HepG2 (cell line): ENCODE measurements around the gene TRIO. TPM values are rescaled to one million over a fixed set of nuclear protein-coding genes. Genes with fewer than 3 reads are reported as not detected.

Experiments
- ADNP ChIP-seq: sonication (generic); formaldehyde crosslinking; IDR thresholded peaks from 2 replicates; pipeline ENCODE4 v1.4.0; 2020; ENCODE audit warnings: missing genetic modification reagents
- ESRRA ChIP-seq: sonication (generic); formaldehyde crosslinking; IDR thresholded peaks from 2 replicates; pipeline ENCODE4 v1.5.1; 2020; ENCODE audit warnings: mild to moderate bottlenecking, low read depth, missing genetic modification reagents
- HOXD1 ChIP-seq: sonication (generic); formaldehyde crosslinking; IDR thresholded peaks from 2 replicates; pipeline ENCODE4 v1.5.0; 2020; ENCODE audit warnings: missing genetic modification reagents
- MAF1 ChIP-seq: sonication (generic); formaldehyde crosslinking; IDR thresholded peaks from 2 replicates; pipeline ENCODE4 v1.5.0; 2020; ENCODE audit warnings: missing genetic modification reagents, borderline replicate concordance
- MAFG ChIP-seq: sonication (generic); formaldehyde crosslinking; IDR thresholded peaks from 2 replicates; pipeline ENCODE4 v1.5.1; 2020; ENCODE audit warnings: mild to moderate bottlenecking, missing genetic modification reagents
- MATR3 ChIP-seq: sonication (generic); formaldehyde crosslinking; IDR thresholded peaks from 2 replicates; pipeline ENCODE4 v1.4.0; 2020; ENCODE audit warnings: missing genetic modification reagents
- RAD21 ChIP-seq: fragments of 450-650 bp; formaldehyde crosslinking; IDR thresholded peaks from 2 replicates; pipeline ENCODE4 v1.5.0; 2020; ENCODE audit warnings: mild to moderate bottlenecking
- RARG ChIP-seq: sonication (generic); formaldehyde crosslinking; IDR thresholded peaks from 2 replicates; pipeline ENCODE4 v1.4.0; 2020; ENCODE audit warnings: low read depth, mild to moderate bottlenecking, missing genetic modification reagents
- THAP11 ChIP-seq: IDR thresholded peaks from 2 replicates; pipeline ENCODE4 v1.6.1; 2016; ENCODE audit warnings: missing biosample characterization, missing genetic modification reagents
- ZBTB7A ChIP-seq: sonication (generic); formaldehyde crosslinking; IDR thresholded peaks from 2 replicates; pipeline ENCODE4 v1.8.0; 2022; ENCODE audit warnings: mild to moderate bottlenecking, missing genetic modification reagents
- ZC3H13 ChIP-seq: sonication (generic); formaldehyde crosslinking; IDR thresholded peaks from 2 replicates; pipeline ENCODE4 v1.8.1; 2023; ENCODE audit warnings: mild to moderate bottlenecking, missing genetic modification reagents, moderate library complexity
- ZFP90 ChIP-seq: sonication (generic); formaldehyde crosslinking; IDR thresholded peaks from 2 replicates; pipeline ENCODE4 v1.8.0; 2022; ENCODE audit warnings: missing genetic modification reagents, mild to moderate bottlenecking, inconsistent platforms, borderline replicate concordance
- ZNF550 ChIP-seq: sonication (generic); formaldehyde crosslinking; IDR thresholded peaks from 2 replicates; pipeline ENCODE4 v1.4.0; 2020; ENCODE audit warnings: mild to moderate bottlenecking, missing genetic modification reagents, borderline replicate concordance
- ZNF772 ChIP-seq: sonication (generic); formaldehyde crosslinking; IDR thresholded peaks from 2 replicates; pipeline ENCODE4 v1.5.0; 2020; ENCODE audit warnings: mild to moderate bottlenecking, missing genetic modification reagents
- ZSCAN9 ChIP-seq: IDR thresholded peaks from 2 replicates; pipeline ENCODE4 v1.6.1; 2016; ENCODE audit warnings: borderline replicate concordance
- ZZZ3 ChIP-seq: sonication (generic); formaldehyde crosslinking; IDR thresholded peaks from 2 replicates; pipeline ENCODE4 v1.4.0; 2020; ENCODE audit warnings: missing genetic modification reagents, mild to moderate bottlenecking, borderline replicate concordance
- polyA plus RNA-seq, 8 experiments: library from polyadenylated mRNA; depleted of rRNA in 3 of 8; stranded (reverse) in 7 of 8; unstranded in 1 of 8; fragments of >200 nt; fragmentation: Illumina TruSeq in 4 of 8; extraction: Trizol in 4 of 8; gene quantifications; 2 replicates each; pipeline versions ENCODE4 v1.2.1 to v1.2.3, GENCODE V29; 2011 to 2016; ENCODE audit warnings: low read depth in 4 of 8, missing spikeins in 1 of 8, mixed read lengths in 1 of 8; ENCODE audit not compliant: insufficient read depth in 1 of 8
- total RNA-seq, 5 experiments: library from RNA; depleted of rRNA; stranded (reverse); fragments of >200 nt; fragmentation: Illumina TruSeq; extraction: Trizol; gene quantifications; 2 replicates each; pipeline ENCODE4 v1.2.3, GENCODE V29; 2016; ENCODE audit warnings: low read depth in 1 of 5
- TF ChIP-seq, protein P1 (sequence below): sonication (generic); formaldehyde crosslinking; IDR thresholded peaks from 2 replicates; pipeline ENCODE4 v1.4.0; 2020; ENCODE audit warnings: missing genetic modification reagents, borderline replicate concordance
- TF ChIP-seq, protein P2 (sequence below), 2 experiments: sonication (generic) in 1 of 2; formaldehyde crosslinking in 1 of 2; IDR thresholded peaks; 2 replicates each; pipeline versions ENCODE4 v1.6.1 to v1.9.0; 2014 to 2022; ENCODE audit warnings: antibody characterized with exemption in 1 of 2, borderline replicate concordance in 1 of 2, inconsistent platforms in 1 of 2, low read depth in 1 of 2, missing genetic modification reagents in 1 of 2
- TF ChIP-seq, protein P3 (sequence below): sonication (generic); formaldehyde crosslinking; IDR thresholded peaks from 2 replicates; pipeline ENCODE4 v1.4.0; 2020; ENCODE audit warnings: mild to moderate bottlenecking, missing genetic modification reagents

The TRIO gene
- total and polyA plus RNA-seq, 2 of the 13 experiments (the other 11 are each of a cell fraction or from before 2014, with no cell fraction given) = 45.2 to 45.9 TPM

DNA sequence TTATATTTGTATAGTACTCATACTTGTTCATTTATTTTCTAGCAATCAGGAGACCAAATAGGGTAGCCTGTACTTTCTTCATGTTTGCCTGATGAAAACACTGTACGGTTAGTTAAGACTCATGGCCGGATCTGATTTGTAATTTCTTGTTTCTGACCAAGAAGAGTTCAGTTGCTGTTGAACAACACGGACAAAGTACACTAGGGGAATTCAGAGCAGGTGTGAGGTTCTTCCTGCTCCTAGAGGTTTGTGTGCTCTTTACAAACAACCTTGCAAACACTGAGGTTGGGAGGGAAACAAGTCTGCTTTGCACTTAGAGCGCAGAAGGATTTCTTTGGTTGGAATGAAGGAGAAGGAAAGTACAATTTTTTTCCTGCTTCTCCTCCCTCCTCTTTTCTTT lies 69.7 kb downstream of the TRIO start (continued):
- TF ChIP-seq ZC3H13 (CRISPR knock-in tag) (no peak), ZNF550 (CRISPR knock-in tag) (no peak), ESRRA (no peak), ZFP90 (CRISPR knock-in tag) (no peak), ZZZ3 (no peak), MATR3 (no peak), THAP11 (CRISPR knock-in tag) (peak; percentile 57), MAFG (CRISPR knock-in tag) (no peak), RAD21 (CRISPR knock-in tag) (no peak), ADNP (CRISPR knock-in tag) (no peak), ZSCAN9 (CRISPR knock-in tag) (0 out of 2 replicates have a peak, but pooled peaks have one; percentile 49), ZBTB7A (CRISPR knock-in tag) (no peak), ZNF772 (CRISPR knock-in tag) (no peak), MAF1 (no peak), RARG (CRISPR knock-in tag) (no peak), HOXD1 (no peak)
- TF ChIP-seq, protein P1, sequence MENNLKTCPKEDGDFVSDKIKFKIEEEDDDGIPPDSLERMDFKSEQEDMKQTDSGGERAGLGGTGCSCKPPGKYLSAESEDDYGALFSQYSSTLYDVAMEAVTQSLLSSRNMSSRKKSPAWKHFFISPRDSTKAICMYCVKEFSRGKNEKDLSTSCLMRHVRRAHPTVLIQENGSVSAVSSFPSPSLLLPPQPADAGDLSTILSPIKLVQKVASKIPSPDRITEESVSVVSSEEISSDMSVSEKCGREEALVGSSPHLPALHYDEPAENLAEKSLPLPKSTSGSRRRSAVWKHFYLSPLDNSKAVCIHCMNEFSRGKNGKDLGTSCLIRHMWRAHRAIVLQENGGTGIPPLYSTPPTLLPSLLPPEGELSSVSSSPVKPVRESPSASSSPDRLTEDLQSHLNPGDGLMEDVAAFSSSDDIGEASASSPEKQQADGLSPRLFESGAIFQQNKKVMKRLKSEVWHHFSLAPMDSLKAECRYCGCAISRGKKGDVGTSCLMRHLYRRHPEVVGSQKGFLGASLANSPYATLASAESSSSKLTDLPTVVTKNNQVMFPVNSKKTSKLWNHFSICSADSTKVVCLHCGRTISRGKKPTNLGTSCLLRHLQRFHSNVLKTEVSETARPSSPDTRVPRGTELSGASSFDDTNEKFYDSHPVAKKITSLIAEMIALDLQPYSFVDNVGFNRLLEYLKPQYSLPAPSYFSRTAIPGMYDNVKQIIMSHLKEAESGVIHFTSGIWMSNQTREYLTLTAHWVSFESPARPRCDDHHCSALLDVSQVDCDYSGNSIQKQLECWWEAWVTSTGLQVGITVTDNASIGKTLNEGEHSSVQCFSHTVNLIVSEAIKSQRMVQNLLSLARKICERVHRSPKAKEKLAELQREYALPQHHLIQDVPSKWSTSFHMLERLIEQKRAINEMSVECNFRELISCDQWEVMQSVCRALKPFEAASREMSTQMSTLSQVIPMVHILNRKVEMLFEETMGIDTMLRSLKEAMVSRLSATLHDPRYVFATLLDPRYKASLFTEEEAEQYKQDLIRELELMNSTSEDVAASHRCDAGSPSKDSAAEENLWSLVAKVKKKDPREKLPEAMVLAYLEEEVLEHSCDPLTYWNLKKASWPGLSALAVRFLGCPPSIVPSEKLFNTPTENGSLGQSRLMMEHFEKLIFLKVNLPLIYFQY (CRISPR knock-in tag) = no peak
- TF ChIP-seq, protein P2, sequence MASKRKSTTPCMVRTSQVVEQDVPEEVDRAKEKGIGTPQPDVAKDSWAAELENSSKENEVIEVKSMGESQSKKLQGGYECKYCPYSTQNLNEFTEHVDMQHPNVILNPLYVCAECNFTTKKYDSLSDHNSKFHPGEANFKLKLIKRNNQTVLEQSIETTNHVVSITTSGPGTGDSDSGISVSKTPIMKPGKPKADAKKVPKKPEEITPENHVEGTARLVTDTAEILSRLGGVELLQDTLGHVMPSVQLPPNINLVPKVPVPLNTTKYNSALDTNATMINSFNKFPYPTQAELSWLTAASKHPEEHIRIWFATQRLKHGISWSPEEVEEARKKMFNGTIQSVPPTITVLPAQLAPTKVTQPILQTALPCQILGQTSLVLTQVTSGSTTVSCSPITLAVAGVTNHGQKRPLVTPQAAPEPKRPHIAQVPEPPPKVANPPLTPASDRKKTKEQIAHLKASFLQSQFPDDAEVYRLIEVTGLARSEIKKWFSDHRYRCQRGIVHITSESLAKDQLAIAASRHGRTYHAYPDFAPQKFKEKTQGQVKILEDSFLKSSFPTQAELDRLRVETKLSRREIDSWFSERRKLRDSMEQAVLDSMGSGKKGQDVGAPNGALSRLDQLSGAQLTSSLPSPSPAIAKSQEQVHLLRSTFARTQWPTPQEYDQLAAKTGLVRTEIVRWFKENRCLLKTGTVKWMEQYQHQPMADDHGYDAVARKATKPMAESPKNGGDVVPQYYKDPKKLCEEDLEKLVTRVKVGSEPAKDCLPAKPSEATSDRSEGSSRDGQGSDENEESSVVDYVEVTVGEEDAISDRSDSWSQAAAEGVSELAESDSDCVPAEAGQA (IDR thresholded peaks at IDR 0.05; ENCODE audit: low read depth) = no peak
- TF ChIP-seq, protein P2 (CRISPR knock-in tag; IDR thresholded peaks at IDR 0.05; ENCODE audit: borderline replicate concordance) = no peak
- TF ChIP-seq, protein P3, sequence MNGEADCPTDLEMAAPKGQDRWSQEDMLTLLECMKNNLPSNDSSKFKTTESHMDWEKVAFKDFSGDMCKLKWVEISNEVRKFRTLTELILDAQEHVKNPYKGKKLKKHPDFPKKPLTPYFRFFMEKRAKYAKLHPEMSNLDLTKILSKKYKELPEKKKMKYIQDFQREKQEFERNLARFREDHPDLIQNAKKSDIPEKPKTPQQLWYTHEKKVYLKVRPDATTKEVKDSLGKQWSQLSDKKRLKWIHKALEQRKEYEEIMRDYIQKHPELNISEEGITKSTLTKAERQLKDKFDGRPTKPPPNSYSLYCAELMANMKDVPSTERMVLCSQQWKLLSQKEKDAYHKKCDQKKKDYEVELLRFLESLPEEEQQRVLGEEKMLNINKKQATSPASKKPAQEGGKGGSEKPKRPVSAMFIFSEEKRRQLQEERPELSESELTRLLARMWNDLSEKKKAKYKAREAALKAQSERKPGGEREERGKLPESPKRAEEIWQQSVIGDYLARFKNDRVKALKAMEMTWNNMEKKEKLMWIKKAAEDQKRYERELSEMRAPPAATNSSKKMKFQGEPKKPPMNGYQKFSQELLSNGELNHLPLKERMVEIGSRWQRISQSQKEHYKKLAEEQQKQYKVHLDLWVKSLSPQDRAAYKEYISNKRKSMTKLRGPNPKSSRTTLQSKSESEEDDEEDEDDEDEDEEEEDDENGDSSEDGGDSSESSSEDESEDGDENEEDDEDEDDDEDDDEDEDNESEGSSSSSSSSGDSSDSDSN (CRISPR knock-in tag) = 0 out of 2 replicates have a peak, but pooled peaks have one; percentile 26
